Neural progenitor cell (in vitro differentiated cells): ENCODE results near the gene NR2C2. TPM values are rescaled to one million over a fixed set of nuclear protein-coding genes. Genes with fewer than 3 reads are reported as not detected.
A peak's percentile ranks its signal among the peaks of the same experiment; 100 is the strongest.

Experiments
- DNase-seq: peaks from one replicate; pipeline ENCODE4 v3.0.0-alpha.2; 2016; ENCODE audit warnings: low spot score
- H2AFZ ChIP-seq: fragments of 200-600 bp; sonication (generic); replicated peaks from 2 replicates; pipeline ENCODE4 v1.6.1; 2016; ENCODE audit warnings: antibody characterized with exemption
- H3F3A ChIP-seq: fragments of 200-600 bp; sonication (generic); 2 replicates; pipeline ENCODE4 v1.6.1; 2016; ENCODE audit warnings: antibody characterized with exemption, low read depth
- H3K27ac ChIP-seq: fragments of 200-600 bp; sonication (generic); 2 replicates; pipeline ENCODE4 v1.5.1; 2016; ENCODE audit warnings: mild to moderate bottlenecking
- H3K27me3 ChIP-seq: fragments of 200-600 bp; sonication (generic); 2 replicates; pipeline ENCODE4 v1.6.1; 2016; ENCODE audit warnings: mild to moderate bottlenecking, moderate library complexity
- H3K36me3 ChIP-seq: fragments of 200-600 bp; sonication (generic); 2 replicates; pipeline ENCODE4 v1.5.1; 2016
- H3K4me1 ChIP-seq: fragments of 200-600 bp; sonication (generic); 2 replicates; pipeline ENCODE4 v1.6.1; 2016; ENCODE audit warnings: mixed run types
- H3K4me2 ChIP-seq: fragments of 200-600 bp; sonication (generic); 2 replicates; pipeline ENCODE4 v1.6.1; 2016
- H3K4me3 ChIP-seq: fragments of 200-600 bp; sonication (generic); 2 replicates; pipeline ENCODE4 v1.5.1; 2016
- H3K79me2 ChIP-seq: fragments of 200-600 bp; sonication (generic); 2 replicates; pipeline ENCODE4 v1.6.1; 2016; ENCODE audit warnings: low read depth
- H3K9ac ChIP-seq: fragments of 200-600 bp; sonication (generic); 2 replicates; pipeline ENCODE4 v1.6.1; 2016
- H3K9me3 ChIP-seq: fragments of 200-600 bp; sonication (generic); 2 replicates; pipeline ENCODE4 v1.5.1; 2016; ENCODE audit warnings: low read depth
- H4K20me1 ChIP-seq: fragments of 200-600 bp; sonication (generic); 2 replicates; pipeline ENCODE4 v1.6.1; 2016; ENCODE audit warnings: low read depth
- H3K27ac Mint-ChIP-seq: 3 replicates; pipeline ENCODE4 v1.8.0; 2021; ENCODE audit warnings: mixed read lengths
- H3K27me3 Mint-ChIP-seq: 2 replicates; pipeline ENCODE4 v1.8.0; 2022; ENCODE audit warnings: low read depth, mild to moderate bottlenecking, inconsistent platforms, moderate library complexity, mixed read lengths; ENCODE audit not compliant: insufficient read depth
- H3K36me3 Mint-ChIP-seq: 3 replicates; pipeline ENCODE4 v1.8.0; 2021; ENCODE audit warnings: mixed read lengths
- H3K4me1 Mint-ChIP-seq: 3 replicates; pipeline ENCODE4 v1.8.0; 2021; ENCODE audit warnings: mixed read lengths
- H3K4me3 Mint-ChIP-seq: 3 replicates; pipeline ENCODE4 v1.8.0; 2021; ENCODE audit warnings: mild to moderate bottlenecking, moderate library complexity, mixed read lengths
- H3K9me3 Mint-ChIP-seq: 3 replicates; pipeline ENCODE4 v1.8.0; 2020; ENCODE audit warnings: mixed read lengths
- CTCF ChIP-seq: fragments of 200-600 bp; sonication (generic); IDR thresholded peaks from 2 replicates; pipeline ENCODE4 v1.5.1; 2017; ENCODE audit warnings: antibody characterized with exemption, mild to moderate bottlenecking
- EZH2 ChIP-seq: fragments of 200-600 bp; sonication (generic); IDR thresholded peaks from 2 replicates; pipeline ENCODE4 v1.6.1; 2017; ENCODE audit warnings: antibody characterized with exemption, mild to moderate bottlenecking, moderate library complexity
- EZH2phosphoT487 ChIP-seq: fragments of 200-600 bp; sonication (generic); IDR thresholded peaks from 2 replicates; pipeline ENCODE4 v1.6.1; 2017; ENCODE audit warnings: antibody characterized with exemption
- total RNA-seq: library from RNA; depleted of rRNA; stranded (reverse); fragments of >200 nt; gene quantifications from 2 replicates; pipeline ENCODE4 v1.2.3, GENCODE V29; 2015; ENCODE audit warnings: low replicate concordance

NR2C2 gene
- total RNA-seq, 1 donor from 2014 or later: 57.3 TPM

DNA sequence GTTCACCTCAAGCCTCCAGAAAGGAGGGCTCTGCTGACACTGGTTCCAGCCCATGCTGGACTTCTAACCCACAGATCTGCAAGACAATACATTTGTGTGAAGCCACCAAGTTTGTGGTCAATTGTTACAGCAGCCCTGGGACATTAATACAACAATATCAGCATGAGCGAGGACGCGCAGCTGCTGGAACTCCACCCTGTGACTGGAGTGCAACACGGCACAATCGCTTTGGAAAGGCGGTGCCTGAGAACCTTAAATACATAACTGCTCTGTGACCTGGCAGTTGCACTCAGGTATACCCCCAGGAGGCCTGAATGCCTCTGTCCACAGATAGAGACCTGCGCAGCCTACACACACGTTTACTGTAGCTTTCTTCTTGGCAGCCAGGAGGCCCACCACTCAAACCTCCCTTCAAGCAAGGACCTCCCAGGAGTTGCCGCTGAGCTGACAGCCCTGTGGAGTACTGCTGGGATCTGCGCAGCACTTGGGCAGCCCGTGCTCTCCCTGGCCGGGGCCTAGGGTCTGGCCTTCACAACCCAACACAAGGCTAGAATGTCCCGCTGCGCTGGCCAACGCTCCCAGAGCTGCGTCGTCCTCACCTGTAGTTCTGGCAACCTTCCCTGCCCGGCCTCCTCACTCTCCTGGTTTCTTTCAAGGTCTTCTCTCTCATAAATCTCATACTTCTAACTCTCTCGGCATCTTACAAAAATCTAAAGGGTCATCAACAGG lies 109.5 kb downstream of the NR2C2 start:
- H3K27ac Mint-ChIP-seq: no peak overlapping the region
- peaks cover 44% of the 10 kb centered on the region for H3K36me3 Mint-ChIP-seq
- H3K79me2 ChIP-seq: peaks cover 45% of the 10 kb centered on the region

GRCh38 chr3:15060029-15060428 lies 112.6 kb downstream of the NR2C2 start:
- Histone ChIP-seq H4K20me1 (no peaks in the 10 kb centered on the region), H3K27ac (no peak overlapping the region), H3K79me2 (peaks cover 53% of the 10 kb centered on the region), H3K27me3 (no peaks in the 10 kb centered on the region), H3K4me3 (no peak overlapping the region), H3K4me1 (peaks cover 14% of the 10 kb centered on the region), H3F3A (no peaks in the 10 kb centered on the region), H3K9ac (no peak overlapping the region), H3K4me2 (no peak overlapping the region), H3K9me3 (no peaks in the 10 kb centered on the region), H3K36me3 (no peaks in the 10 kb centered on the region), H2AFZ (no peak overlapping the region)
- H3K4me3 Mint-ChIP-seq: no peak overlapping the region
- no peaks in the 10 kb centered on the region for H3K27me3 Mint-ChIP-seq
- peaks cover 16% of the 10 kb centered on the region for H3K4me1 Mint-ChIP-seq
- H3K9me3 Mint-ChIP-seq: peaks cover 6% of the 10 kb centered on the region
- peak overlapping the region; percentile 33 for H3K27ac Mint-ChIP-seq
- no peak for DNase-seq
- TF ChIP-seq EZH2phosphoT487: no peak
- TF ChIP-seq EZH2: no peak
- TF ChIP-seq CTCF: no peak
- H3K36me3 Mint-ChIP-seq: peaks cover 36% of the 10 kb centered on the region

More for the DNA sequence above, 109.5 kb downstream of the NR2C2 start:
- Histone ChIP-seq H3K9ac (no peak overlapping the region), H3K27ac (no peak overlapping the region), H2AFZ (no peak overlapping the region), H3K27me3 (no peaks in the 10 kb centered on the region), H3K4me1 (peaks cover 17% of the 10 kb centered on the region), H4K20me1 (peaks cover 18% of the 10 kb centered on the region), H3K4me2 (no peak overlapping the region), H3K9me3 (no peaks in the 10 kb centered on the region), H3F3A (peaks cover 17% of the 10 kb centered on the region), H3K36me3 (no peaks in the 10 kb centered on the region), H3K4me3 (no peak overlapping the region)
- H3K27me3 Mint-ChIP-seq: peaks cover 2% of the 10 kb centered on the region
- no peaks in the 10 kb centered on the region for H3K4me1 Mint-ChIP-seq
- peaks cover 4% of the 10 kb centered on the region for H3K9me3 Mint-ChIP-seq
- no peak overlapping the region for H3K4me3 Mint-ChIP-seq
- DNase-seq: no peak
- TF ChIP-seq CTCF (no peak), EZH2phosphoT487 (no peak), EZH2 (no peak)

DNA sequence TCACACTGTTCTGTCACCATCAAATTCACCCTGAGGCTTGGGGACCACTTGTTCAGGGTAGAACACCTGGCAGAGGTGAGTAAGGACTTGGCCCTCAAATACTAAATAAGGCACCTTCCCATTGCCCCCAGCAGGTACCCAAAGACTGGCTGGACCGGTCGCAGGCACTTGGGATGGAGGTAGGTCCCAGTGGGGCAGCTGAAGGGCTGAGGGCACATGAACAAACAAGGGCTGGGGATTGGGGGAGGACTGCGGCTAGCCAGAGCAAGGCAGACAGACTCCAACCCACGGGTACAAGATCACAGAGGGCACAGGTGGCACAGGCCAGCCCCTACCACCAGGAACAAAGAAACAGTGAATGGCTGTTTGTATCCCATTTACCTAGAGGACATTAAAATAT lies 115.9 kb downstream of the NR2C2 start:
- Histone ChIP-seq H3K27ac (no peak overlapping the region), H3K9me3 (no peaks in the 10 kb centered on the region), H3F3A (no peaks in the 10 kb centered on the region), H2AFZ (no peak overlapping the region), H3K4me3 (no peak overlapping the region), H3K36me3 (no peaks in the 10 kb centered on the region), H3K79me2 (peaks cover 39% of the 10 kb centered on the region), H3K9ac (no peak overlapping the region), H4K20me1 (no peaks in the 10 kb centered on the region), H3K27me3 (peaks cover 11% of the 10 kb centered on the region), H3K4me2 (peak overlapping the region; percentile 86), H3K4me1 (peaks cover 14% of the 10 kb centered on the region)
- Mint-ChIP-seq H3K36me3 (peaks cover 25% of the 10 kb centered on the region), H3K27ac (no peak overlapping the region), H3K4me1 (peaks cover 18% of the 10 kb centered on the region), H3K4me3 (peak overlapping the region; percentile 96), H3K27me3 (peaks cover 3% of the 10 kb centered on the region), H3K9me3 (peaks cover 6% of the 10 kb centered on the region)
- TF ChIP-seq EZH2phosphoT487 (no peak), EZH2 (no peak), CTCF (no peak)
- DNase-seq: no peak
